ENCODE data around the gene TRAPPC14. TPM values are rescaled to one million over a fixed set of nuclear protein-coding genes. Genes with fewer than 3 reads are reported as not detected.

The TRAPPC14 gene
- total and polyA plus RNA-seq, 2 of the 13 experiments (the other 11 are each of a cell fraction or from before 2014, with no cell fraction given), result 4.7 to 9.6 TPM

DNA sequence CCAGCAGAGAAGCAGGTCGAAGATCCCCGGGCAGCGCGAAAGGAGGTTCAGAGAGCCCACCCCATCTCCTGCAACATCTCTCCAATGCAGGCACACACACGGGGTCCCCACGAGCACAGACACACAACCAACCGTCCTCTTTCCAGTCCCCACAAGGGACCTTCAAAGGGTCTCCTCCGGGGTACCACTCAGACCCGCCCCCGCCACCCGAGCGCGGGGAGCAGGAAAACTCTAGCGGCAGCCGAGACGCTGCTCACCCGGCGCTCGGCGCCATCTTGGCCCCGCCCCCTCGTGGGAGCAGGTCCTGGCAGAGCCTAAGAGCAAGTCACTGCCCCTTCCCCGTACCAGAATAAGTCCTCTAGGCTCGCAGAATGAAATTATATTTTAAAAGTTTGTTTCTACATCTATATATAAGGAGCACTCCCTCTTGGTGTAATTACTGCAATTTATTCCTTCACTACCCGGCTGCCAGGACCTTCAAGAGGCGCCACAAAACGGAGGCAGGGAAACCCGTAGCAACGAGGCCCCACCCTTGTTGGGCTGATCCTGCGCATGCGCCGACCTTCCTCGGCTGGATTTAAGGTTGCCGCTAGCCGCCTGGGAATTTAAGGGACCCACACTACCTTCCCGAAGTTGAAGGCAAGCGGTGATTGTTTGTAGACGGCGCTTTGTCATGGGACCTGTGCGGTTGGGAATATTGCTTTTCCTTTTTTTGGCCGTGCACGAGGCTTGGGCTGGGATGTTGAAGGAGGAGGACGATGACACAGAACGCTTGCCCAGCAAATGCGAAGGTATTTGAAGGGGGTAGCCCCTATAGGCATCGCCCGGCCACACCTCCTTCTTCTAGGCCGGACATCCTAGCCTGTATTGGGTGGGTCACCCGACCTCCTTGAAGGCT is 39.2 kb downstream of the TRAPPC14 start, which contains the start of the genes CNPY4 and TAF6 (continued):
- TF ChIP-seq, protein P1, sequence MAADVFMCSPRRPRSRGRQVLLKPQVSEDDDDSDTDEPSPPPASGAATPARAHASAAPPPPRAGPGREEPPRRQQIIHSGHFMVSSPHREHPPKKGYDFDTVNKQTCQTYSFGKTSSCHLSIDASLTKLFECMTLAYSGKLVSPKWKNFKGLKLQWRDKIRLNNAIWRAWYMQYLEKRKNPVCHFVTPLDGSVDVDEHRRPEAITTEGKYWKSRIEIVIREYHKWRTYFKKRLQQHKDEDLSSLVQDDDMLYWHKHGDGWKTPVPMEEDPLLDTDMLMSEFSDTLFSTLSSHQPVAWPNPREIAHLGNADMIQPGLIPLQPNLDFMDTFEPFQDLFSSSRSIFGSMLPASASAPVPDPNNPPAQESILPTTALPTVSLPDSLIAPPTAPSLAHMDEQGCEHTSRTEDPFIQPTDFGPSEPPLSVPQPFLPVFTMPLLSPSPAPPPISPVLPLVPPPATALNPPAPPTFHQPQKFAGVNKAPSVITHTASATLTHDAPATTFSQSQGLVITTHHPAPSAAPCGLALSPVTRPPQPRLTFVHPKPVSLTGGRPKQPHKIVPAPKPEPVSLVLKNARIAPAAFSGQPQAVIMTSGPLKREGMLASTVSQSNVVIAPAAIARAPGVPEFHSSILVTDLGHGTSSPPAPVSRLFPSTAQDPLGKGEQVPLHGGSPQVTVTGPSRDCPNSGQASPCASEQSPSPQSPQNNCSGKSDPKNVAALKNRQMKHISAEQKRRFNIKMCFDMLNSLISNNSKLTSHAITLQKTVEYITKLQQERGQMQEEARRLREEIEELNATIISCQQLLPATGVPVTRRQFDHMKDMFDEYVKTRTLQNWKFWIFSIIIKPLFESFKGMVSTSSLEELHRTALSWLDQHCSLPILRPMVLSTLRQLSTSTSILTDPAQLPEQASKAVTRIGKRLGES (CRISPR knock-in tag; IDR thresholded peaks at IDR 0.05; ENCODE audit: borderline replicate concordance), result peak; percentile 68; the same call in 1 of the 2 replicates
- peak; percentile 78 for TF ChIP-seq RFX3 (CRISPR knock-in tag; IDR thresholded peaks at IDR 0.05)
- TF ChIP-seq ARNT2 (CRISPR knock-in tag; IDR thresholded peaks at IDR 0.05; ENCODE audit: low read depth), result no peak
- no peak for TF ChIP-seq ATF7 (IDR thresholded peaks at IDR 0.05)
- TF ChIP-seq ATF7 (CRISPR knock-in tag; IDR thresholded peaks at IDR 0.05), result no peak
- no peak for TF ChIP-seq ZFP1 (CRISPR knock-in tag; IDR thresholded peaks at IDR 0.05)
- TF ChIP-seq ZFP82 (CRISPR knock-in tag; IDR thresholded peaks at IDR 0.05; ENCODE audit: borderline replicate concordance), result no peak
- no peak for TF ChIP-seq CCAR2 (optimal IDR thresholded peaks at IDR 0.05; ENCODE audit: low read depth, low read length)
- TF ChIP-seq MED1 (CRISPR knock-in tag; IDR thresholded peaks at IDR 0.05), result peak; percentile 55
- no peak for TF ChIP-seq GPN1 (CRISPR knock-in tag; IDR thresholded peaks at IDR 0.05; ENCODE audit: borderline replicate concordance)
- TF ChIP-seq, protein P2, sequence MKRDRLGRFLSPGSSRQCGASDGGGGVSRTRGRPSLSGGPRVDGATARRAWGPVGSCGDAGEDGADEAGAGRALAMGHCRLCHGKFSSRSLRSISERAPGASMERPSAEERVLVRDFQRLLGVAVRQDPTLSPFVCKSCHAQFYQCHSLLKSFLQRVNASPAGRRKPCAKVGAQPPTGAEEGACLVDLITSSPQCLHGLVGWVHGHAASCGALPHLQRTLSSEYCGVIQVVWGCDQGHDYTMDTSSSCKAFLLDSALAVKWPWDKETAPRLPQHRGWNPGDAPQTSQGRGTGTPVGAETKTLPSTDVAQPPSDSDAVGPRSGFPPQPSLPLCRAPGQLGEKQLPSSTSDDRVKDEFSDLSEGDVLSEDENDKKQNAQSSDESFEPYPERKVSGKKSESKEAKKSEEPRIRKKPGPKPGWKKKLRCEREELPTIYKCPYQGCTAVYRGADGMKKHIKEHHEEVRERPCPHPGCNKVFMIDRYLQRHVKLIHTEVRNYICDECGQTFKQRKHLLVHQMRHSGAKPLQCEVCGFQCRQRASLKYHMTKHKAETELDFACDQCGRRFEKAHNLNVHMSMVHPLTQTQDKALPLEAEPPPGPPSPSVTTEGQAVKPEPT (CRISPR knock-in tag; IDR thresholded peaks at IDR 0.05; ENCODE audit: low read depth), result peak; percentile 100
- no peak for TF ChIP-seq ZNF17 (CRISPR knock-in tag; IDR thresholded peaks at IDR 0.05)
- TF ChIP-seq ZNF160 (CRISPR knock-in tag; IDR thresholded peaks at IDR 0.05), result peak; percentile 14; the same call in 1 of the 2 replicates
- TF ChIP-seq, protein P3, sequence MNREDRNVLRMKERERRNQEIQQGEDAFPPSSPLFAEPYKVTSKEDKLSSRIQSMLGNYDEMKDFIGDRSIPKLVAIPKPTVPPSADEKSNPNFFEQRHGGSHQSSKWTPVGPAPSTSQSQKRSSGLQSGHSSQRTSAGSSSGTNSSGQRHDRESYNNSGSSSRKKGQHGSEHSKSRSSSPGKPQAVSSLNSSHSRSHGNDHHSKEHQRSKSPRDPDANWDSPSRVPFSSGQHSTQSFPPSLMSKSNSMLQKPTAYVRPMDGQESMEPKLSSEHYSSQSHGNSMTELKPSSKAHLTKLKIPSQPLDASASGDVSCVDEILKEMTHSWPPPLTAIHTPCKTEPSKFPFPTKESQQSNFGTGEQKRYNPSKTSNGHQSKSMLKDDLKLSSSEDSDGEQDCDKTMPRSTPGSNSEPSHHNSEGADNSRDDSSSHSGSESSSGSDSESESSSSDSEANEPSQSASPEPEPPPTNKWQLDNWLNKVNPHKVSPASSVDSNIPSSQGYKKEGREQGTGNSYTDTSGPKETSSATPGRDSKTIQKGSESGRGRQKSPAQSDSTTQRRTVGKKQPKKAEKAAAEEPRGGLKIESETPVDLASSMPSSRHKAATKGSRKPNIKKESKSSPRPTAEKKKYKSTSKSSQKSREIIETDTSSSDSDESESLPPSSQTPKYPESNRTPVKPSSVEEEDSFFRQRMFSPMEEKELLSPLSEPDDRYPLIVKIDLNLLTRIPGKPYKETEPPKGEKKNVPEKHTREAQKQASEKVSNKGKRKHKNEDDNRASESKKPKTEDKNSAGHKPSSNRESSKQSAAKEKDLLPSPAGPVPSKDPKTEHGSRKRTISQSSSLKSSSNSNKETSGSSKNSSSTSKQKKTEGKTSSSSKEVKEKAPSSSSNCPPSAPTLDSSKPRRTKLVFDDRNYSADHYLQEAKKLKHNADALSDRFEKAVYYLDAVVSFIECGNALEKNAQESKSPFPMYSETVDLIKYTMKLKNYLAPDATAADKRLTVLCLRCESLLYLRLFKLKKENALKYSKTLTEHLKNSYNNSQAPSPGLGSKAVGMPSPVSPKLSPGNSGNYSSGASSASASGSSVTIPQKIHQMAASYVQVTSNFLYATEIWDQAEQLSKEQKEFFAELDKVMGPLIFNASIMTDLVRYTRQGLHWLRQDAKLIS (CRISPR knock-in tag; IDR thresholded peaks at IDR 0.05), result no peak
- no peak; the same call in 1 of the 2 replicates for TF ChIP-seq NFKBIZ (CRISPR knock-in tag; IDR thresholded peaks at IDR 0.05)
- no peak for TF ChIP-seq KAT2B (IDR thresholded peaks at IDR 0.05; ENCODE audit: borderline replicate concordance, low read depth, low read length)
- peak; percentile 85; the same call in 1 of the 2 replicates for TF ChIP-seq ZNF75D (CRISPR knock-in tag; IDR thresholded peaks at IDR 0.05; ENCODE audit: borderline replicate concordance)
- TF ChIP-seq SAP130 (CRISPR knock-in tag; IDR thresholded peaks at IDR 0.05; ENCODE audit: low read depth), result peak; percentile 70
- TF ChIP-seq, protein P4, sequence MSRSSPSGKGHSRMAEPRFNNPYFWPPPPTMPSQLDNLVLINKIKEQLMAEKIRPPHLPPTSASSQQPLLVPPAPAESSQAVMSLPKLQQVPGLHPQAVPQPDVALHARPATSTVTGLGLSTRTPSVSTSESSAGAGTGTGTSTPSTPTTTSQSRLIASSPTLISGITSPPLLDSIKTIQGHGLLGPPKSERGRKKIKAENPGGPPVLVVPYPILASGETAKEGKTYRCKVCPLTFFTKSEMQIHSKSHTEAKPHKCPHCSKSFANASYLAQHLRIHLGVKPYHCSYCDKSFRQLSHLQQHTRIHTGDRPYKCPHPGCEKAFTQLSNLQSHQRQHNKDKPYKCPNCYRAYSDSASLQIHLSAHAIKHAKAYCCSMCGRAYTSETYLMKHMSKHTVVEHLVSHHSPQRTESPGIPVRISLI (CRISPR knock-in tag; IDR thresholded peaks at IDR 0.05; ENCODE audit: borderline replicate concordance), result no peak
- TF ChIP-seq ZNF629 (CRISPR knock-in tag; conservative IDR thresholded peaks at IDR 0.05), result 0 out of 2 replicates have a peak, but pooled peaks have one; percentile 24

Measured in HepG2 (cell line).